SH-SY5Y (cell line): ENCODE data around the gene NFATC2.

Experiments used
- GATA2 ChIP-seq: IDR thresholded peaks from 2 replicates; pipeline ENCODE4 v1.6.1; 2011; ENCODE audit warnings: mild to moderate bottlenecking, low read depth, low read length
- GATA3 ChIP-seq: IDR thresholded peaks from 2 replicates; pipeline ENCODE4 v1.6.1; 2011; ENCODE audit warnings: low read depth, mild to moderate bottlenecking, low read length, moderate library complexity

DNA sequence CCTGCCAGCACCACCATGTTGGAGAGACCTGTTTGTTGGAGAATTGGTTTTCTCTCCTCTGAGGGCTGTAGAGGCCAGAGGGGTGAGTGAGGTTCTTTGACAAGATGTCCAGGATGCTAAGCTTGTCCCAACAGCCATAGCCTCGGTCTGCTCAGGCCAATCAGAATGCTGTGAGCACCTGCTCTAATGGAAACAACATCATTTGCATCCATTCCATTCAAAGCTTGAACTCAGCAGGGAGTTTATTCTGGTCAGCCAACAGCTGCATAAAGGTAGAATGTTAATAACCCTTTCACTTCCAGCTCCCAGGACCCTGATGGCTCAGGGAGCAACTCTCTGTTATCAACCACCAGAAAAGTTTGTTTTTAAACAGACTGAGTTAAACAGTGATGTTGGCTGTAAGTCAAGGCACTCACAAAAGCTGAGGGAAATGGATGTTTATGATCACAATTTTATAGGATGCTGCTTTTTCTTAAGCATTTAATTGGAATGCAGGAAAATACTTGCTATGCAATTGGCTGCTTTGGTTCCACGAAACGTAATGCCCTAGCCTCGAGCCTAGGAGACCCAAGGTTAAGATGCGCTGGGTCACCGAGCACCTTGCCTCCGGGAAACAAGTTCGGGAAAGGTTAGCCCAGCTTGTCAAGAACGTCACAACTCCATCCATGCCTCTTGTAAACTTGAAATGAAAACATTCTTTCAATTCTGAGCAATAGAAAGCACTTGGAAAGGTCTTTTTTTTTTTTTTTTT lies 155.2 kb downstream of the NFATC2 start:
- TF ChIP-seq GATA3 (no peak), GATA2 (no peak)
